HepG2 (cell line): ENCODE measurements around the gene RPS23.
"Not testable (repeated sequence)": the region's sequence is repeated elsewhere in the genome, so short reads cannot be mapped to it uniquely, and the experiment has no call there.

Experiments
- ARNTL ChIP-seq: sonication (generic); formaldehyde crosslinking; IDR thresholded peaks from 2 replicates; pipeline ENCODE4 v1.4.0; 2020; ENCODE audit warnings: mild to moderate bottlenecking, missing genetic modification reagents
- CEBPB ChIP-seq: IDR thresholded peaks from 2 replicates; pipeline ENCODE4 v1.6.1; 2011; ENCODE audit warnings: low read depth, low read length, improper control_type of control experiment, borderline replicate concordance
- NPAS2 ChIP-seq: sonication (generic); formaldehyde crosslinking; IDR thresholded peaks from 2 replicates; pipeline ENCODE4 v1.8.0; 2022; ENCODE audit warnings: mild to moderate bottlenecking, missing genetic modification reagents, borderline replicate concordance
- PLSCR1 ChIP-seq: sonication (generic); formaldehyde crosslinking; IDR thresholded peaks from 2 replicates; pipeline ENCODE4 v1.5.0; 2020; ENCODE audit warnings: missing genetic modification reagents, mild to moderate bottlenecking, borderline replicate concordance
- RFX3 ChIP-seq: IDR thresholded peaks from 2 replicates; pipeline ENCODE4 v1.6.1; 2016; ENCODE audit warnings: missing biosample characterization, missing genetic modification reagents
- UBTF ChIP-seq: sonication (generic); formaldehyde crosslinking; IDR thresholded peaks from 2 replicates; pipeline ENCODE4 v1.4.0; 2020; ENCODE audit warnings: mild to moderate bottlenecking, missing genetic modification reagents
- ZBTB8A ChIP-seq: sonication (generic); formaldehyde crosslinking; IDR thresholded peaks from 2 replicates; pipeline ENCODE4 v1.4.0; 2020; ENCODE audit warnings: mild to moderate bottlenecking, low read depth, missing genetic modification reagents, borderline replicate concordance
- TF ChIP-seq, protein P1 (sequence below): sonication (generic); formaldehyde crosslinking; IDR thresholded peaks from 2 replicates; pipeline ENCODE4 v1.5.0; 2020; ENCODE audit warnings: mild to moderate bottlenecking, missing genetic modification reagents, moderate library complexity

DNA sequence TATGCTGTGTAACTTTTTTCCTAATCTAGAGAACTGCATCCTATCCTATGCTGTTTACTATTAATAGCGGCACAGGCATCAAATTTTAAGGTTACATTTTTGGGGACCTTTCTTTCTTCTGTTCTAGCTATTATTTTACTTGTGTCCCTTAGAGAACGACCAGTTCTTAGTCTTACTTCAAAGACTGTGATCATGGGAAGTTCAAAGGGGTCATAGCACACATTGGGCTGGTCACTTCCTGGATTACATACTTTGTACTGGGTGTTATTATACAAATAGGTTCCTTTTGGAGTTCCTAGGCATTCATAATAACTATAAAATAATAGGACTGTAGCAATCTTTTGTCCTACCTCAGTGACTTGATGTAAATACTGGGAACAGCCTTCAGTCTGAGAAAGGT lies 8.8 kb downstream of the RPS23 start:
- TF ChIP-seq UBTF (CRISPR knock-in tag); NPAS2 (CRISPR knock-in tag); PLSCR1 (CRISPR knock-in tag); ZBTB8A (CRISPR knock-in tag); ARNTL (CRISPR knock-in tag); RFX3 (CRISPR knock-in tag); CEBPB: not testable (repeated sequence)
- TF ChIP-seq, protein P1, sequence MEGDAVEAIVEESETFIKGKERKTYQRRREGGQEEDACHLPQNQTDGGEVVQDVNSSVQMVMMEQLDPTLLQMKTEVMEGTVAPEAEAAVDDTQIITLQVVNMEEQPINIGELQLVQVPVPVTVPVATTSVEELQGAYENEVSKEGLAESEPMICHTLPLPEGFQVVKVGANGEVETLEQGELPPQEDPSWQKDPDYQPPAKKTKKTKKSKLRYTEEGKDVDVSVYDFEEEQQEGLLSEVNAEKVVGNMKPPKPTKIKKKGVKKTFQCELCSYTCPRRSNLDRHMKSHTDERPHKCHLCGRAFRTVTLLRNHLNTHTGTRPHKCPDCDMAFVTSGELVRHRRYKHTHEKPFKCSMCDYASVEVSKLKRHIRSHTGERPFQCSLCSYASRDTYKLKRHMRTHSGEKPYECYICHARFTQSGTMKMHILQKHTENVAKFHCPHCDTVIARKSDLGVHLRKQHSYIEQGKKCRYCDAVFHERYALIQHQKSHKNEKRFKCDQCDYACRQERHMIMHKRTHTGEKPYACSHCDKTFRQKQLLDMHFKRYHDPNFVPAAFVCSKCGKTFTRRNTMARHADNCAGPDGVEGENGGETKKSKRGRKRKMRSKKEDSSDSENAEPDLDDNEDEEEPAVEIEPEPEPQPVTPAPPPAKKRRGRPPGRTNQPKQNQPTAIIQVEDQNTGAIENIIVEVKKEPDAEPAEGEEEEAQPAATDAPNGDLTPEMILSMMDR (CRISPR knock-in tag), result not testable (repeated sequence)
